HEK293 (cell line): ENCODE results near the gene SEC63.

Experiments used
- YY1 ChIP-seq: fragments of 450-650 bp; formaldehyde crosslinking; IDR thresholded peaks from 2 replicates; pipeline ENCODE4 v1.5.1; 2018; ENCODE audit warnings: missing biosample characterization, missing genetic modification characterization
- ZNF48 ChIP-seq: fragments of 450-650 bp; formaldehyde crosslinking; IDR thresholded peaks from 2 replicates; pipeline ENCODE4 v1.5.1; 2016; ENCODE audit warnings: missing biosample characterization, missing genetic modification characterization
- TF ChIP-seq, protein P1 (sequence below): fragments of 450-650 bp; formaldehyde crosslinking; IDR thresholded peaks from 2 replicates; pipeline ENCODE4 v1.5.1; 2016; ENCODE audit warnings: missing biosample characterization, missing genetic modification characterization
- TF ChIP-seq, protein P2 (sequence below): fragments of 450-650 bp; formaldehyde crosslinking; conservative IDR thresholded peaks from 2 replicates; pipeline ENCODE4 v1.5.1; 2016; ENCODE audit warnings: low read depth, missing biosample characterization, missing genetic modification characterization
- TF ChIP-seq, protein P3 (sequence below): fragments of 450-650 bp; formaldehyde crosslinking; IDR thresholded peaks from 2 replicates; pipeline ENCODE4 v1.5.1; 2016; ENCODE audit warnings: missing biosample characterization, missing genetic modification characterization

DNA sequence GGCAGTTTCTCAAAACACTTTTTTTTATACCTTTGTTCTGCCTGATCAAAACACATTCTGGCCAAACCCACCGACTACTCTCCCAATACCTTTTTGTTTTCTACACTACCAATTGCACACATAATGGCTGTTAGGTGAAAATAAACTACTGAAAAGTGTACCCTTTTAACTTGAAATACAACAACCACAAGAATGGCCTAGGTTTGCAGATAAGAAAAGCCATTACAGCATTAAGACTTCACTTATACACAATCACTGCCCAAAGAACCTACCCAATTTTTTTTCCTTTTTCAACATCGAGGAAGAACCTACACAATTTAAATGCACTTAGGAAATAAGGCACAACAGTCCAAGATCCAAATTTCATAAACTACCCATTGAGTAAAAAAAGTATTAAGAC, 1.8 kb downstream of the SEC63 start:
- TF ChIP-seq ZNF48 (tag by site-specific recombination), result no peak
- TF ChIP-seq, protein P1, sequence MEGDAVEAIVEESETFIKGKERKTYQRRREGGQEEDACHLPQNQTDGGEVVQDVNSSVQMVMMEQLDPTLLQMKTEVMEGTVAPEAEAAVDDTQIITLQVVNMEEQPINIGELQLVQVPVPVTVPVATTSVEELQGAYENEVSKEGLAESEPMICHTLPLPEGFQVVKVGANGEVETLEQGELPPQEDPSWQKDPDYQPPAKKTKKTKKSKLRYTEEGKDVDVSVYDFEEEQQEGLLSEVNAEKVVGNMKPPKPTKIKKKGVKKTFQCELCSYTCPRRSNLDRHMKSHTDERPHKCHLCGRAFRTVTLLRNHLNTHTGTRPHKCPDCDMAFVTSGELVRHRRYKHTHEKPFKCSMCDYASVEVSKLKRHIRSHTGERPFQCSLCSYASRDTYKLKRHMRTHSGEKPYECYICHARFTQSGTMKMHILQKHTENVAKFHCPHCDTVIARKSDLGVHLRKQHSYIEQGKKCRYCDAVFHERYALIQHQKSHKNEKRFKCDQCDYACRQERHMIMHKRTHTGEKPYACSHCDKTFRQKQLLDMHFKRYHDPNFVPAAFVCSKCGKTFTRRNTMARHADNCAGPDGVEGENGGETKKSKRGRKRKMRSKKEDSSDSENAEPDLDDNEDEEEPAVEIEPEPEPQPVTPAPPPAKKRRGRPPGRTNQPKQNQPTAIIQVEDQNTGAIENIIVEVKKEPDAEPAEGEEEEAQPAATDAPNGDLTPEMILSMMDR (tag by site-specific recombination), result no peak
- TF ChIP-seq, protein P2, sequence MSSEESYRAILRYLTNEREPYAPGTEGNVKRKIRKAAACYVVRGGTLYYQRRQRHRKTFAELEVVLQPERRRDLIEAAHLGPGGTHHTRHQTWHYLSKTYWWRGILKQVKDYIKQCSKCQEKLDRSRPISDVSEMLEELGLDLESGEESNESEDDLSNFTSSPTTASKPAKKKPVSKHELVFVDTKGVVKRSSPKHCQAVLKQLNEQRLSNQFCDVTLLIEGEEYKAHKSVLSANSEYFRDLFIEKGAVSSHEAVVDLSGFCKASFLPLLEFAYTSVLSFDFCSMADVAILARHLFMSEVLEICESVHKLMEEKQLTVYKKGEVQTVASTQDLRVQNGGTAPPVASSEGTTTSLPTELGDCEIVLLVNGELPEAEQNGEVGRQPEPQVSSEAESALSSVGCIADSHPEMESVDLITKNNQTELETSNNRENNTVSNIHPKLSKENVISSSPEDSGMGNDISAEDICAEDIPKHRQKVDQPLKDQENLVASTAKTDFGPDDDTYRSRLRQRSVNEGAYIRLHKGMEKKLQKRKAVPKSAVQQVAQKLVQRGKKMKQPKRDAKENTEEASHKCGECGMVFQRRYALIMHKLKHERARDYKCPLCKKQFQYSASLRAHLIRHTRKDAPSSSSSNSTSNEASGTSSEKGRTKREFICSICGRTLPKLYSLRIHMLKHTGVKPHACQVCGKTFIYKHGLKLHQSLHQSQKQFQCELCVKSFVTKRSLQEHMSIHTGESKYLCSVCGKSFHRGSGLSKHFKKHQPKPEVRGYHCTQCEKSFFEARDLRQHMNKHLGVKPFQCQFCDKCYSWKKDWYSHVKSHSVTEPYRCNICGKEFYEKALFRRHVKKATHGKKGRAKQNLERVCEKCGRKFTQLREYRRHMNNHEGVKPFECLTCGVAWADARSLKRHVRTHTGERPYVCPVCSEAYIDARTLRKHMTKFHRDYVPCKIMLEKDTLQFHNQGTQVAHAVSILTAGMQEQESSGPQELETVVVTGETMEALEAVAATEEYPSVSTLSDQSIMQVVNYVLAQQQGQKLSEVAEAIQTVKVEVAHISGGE (tag by site-specific recombination), result no peak
- TF ChIP-seq, protein P3, sequence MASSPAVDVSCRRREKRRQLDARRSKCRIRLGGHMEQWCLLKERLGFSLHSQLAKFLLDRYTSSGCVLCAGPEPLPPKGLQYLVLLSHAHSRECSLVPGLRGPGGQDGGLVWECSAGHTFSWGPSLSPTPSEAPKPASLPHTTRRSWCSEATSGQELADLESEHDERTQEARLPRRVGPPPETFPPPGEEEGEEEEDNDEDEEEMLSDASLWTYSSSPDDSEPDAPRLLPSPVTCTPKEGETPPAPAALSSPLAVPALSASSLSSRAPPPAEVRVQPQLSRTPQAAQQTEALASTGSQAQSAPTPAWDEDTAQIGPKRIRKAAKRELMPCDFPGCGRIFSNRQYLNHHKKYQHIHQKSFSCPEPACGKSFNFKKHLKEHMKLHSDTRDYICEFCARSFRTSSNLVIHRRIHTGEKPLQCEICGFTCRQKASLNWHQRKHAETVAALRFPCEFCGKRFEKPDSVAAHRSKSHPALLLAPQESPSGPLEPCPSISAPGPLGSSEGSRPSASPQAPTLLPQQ, result no peak
- no peak for TF ChIP-seq YY1
